AG09319 (cell line): ENCODE data around the gene P2RY2.
A peak's percentile ranks its signal among the peaks of the same experiment; 100 is the strongest.

ENCODE experiments used
- DNase-seq: peaks from one replicate; pipeline ENCODE4 v3.0.0-alpha.2; 2010; ENCODE audit warnings: low read depth; ENCODE audit errors: extremely low read depth
- CTCF ChIP-seq: IDR thresholded peaks from 2 replicates; pipeline ENCODE4 v1.5.1; 2011; ENCODE audit warnings: low read depth, mild to moderate bottlenecking, inconsistent platforms, low read length, moderate library complexity

The P2RY2 gene

GRCh38 chr11:73182824-73183321, 35.2 kb upstream of the P2RY2 start:
- DNase-seq = no peak
- TF ChIP-seq CTCF = no peak

GRCh38 chr11:73184953-73185671, 33.0 kb upstream of the P2RY2 start:
- TF ChIP-seq CTCF = peak; percentile 97
- DNase-seq = no peak

GRCh38 chr11:73185680-73186293, 32.3 kb upstream of the P2RY2 start:
- peak; percentile 47 for DNase-seq
- no peak for TF ChIP-seq CTCF

DNA sequence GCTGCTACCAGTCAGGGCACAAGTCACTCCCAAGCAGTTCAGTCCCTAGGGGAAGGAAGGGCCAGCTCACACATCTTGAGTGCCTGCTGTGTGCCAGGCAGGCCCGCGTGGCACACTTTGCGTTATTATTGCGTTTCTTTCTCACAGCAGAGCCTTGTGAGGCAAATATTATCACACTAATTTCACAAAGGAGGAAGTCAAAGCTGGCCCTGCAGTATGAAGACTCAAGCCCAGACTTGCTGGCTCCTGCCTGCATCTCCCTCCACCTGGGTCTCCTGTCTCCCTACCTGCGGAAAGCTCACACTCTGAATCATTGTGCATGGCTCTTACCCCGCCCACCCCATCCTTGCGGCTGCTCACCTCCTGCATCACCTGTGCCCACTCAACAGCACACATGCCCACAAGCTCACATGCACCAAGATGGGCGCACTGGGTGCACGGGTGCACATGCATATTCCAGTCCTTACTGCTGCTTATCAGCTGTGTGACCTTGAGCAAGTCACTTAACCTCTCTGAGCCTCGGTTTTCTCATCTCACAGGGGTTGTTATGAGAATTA, 31.7 kb upstream of the P2RY2 start:
- no peak for TF ChIP-seq CTCF
- DNase-seq = no peak

DNA sequence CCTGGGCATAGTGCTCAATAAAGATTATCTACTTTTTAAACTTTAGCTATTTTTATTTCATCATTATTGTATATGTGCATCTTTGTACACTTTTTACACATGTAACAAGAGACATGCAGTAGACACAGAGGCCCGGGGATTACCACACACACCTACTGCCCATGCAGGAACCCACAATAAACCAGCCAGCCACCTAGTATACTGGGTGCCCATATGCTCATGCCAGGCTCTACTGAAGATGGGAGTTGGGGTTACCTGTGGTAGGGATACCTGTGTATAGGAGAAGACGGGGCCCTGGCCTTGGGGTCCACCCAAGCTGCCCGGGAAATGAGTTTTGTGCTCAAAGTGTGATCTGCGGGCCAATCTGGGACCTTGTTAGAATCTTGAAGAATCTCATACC, 31.2 kb upstream of the P2RY2 start:
- no peak for DNase-seq
- no peak for TF ChIP-seq CTCF

- no peak for DNase-seq
- no peak for TF ChIP-seq CTCF
These were observed 30.2 kb upstream of the P2RY2 start for GRCh38 chr11:73187854-73188253.

DNA sequence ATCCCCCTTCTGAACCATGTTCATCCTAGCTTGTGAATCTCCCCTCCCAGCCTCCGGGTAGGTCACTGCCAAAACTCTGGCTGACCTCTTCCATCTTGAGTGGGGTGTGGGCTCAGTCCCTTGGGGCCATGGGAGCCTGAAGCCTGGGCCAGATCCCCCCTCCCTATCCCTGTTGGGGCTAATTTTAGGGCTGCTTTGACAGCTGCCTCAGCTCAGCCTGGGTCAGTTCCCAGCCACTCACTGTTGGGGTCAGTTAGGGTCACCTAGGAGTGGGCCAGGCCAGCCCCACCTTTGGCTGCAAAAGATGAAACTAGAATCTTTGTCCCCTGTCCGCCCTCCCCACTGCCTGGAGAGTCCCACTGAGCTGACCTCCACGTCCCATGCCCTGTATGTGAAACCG, 29.8 kb upstream of the P2RY2 start:
- no peak for TF ChIP-seq CTCF

More for the DNA sequence above, 29.8 kb upstream of the P2RY2 start:
- DNase-seq = no peak
